ENCODE results near the gene SCN5A. TPM values are rescaled to one million over a fixed set of nuclear protein-coding genes. Genes with fewer than 3 reads are reported as not detected.

Gene SCN5A
- total RNA-seq, 1 experiment from 2014 or later: 11.5 TPM

DNA sequence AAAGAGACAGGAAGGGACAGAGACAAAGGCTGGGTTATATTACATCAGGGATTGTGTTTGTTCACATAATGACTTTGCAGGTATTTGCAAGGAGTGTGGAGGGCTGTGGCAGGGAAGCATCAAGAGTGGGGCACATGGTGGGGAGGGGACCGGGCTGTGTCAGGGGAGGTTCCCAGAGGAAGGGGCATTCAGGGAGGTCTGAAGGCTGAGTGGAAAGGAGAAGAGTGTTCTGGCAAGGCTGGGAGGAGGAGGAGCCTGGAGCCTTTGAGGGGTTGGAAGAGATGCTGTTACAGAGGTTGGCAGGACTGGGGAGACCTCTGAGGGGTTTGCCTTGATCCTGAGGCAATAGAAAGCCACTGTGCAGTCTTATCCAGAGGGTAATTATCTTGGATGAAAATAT is 103.9 kb downstream of the SCN5A start:
- DNase-seq (ENCODE audit: low read depth, low spot score) (no peak), ATAC-seq (no peak)
- H3K9me2 ChIP-seq (ENCODE audit: insufficient read depth): no peaks in the 10 kb centered on the region
- ChIA-PET CTCF (no interaction called here), POLR2A (no interaction called here), RAD21 (ENCODE audit: low non-redundant PET in 1 of 2, low total read pairs in 2 of 2, uncharacterized antibody in 2 of 2, unreplicated experiment in 2 of 2) (no interaction called here)
- intact Hi-C loops (cut with micrococcal nuclease): no loop called here
- H3K79me2 ChIP-seq (ENCODE audit: insufficient read depth, low read length): no peaks in the 10 kb centered on the region
- H3K36me3 ChIP-seq (ENCODE audit: control insufficient read depth in 1 of 2, insufficient read depth in 2 of 2, low read length in 2 of 2): no peaks in the 10 kb centered on the region
- H2AFZ ChIP-seq (ENCODE audit: low read depth, low read length, poor library complexity, severe bottlenecking): no peak overlapping the region
- no TSS peak for BruUV-seq (replicated peaks)
- H3K9ac ChIP-seq (ENCODE audit: low read length): no peak overlapping the region
- no peaks in the 10 kb centered on the region for H3K9me3 ChIP-seq (ENCODE audit: control insufficient read depth in 1 of 2, insufficient read depth in 1 of 2, low read depth in 1 of 2, low read length in 2 of 2)
- H4K20me1 ChIP-seq (ENCODE audit: insufficient read depth): no peaks in the 10 kb centered on the region
- H3K4me3 ChIP-seq (replicated peaks in 1 of 2; ENCODE audit: low read depth in 1 of 2, low read length in 2 of 2): no peak overlapping the region
- no peak overlapping the region for H3K4me2 ChIP-seq (ENCODE audit: low read length)
- H3K27ac ChIP-seq (ENCODE audit: low read depth, low read length): no peak overlapping the region
- no peaks in the 10 kb centered on the region for H3K4me1 ChIP-seq (ENCODE audit: control insufficient read depth in 1 of 2, insufficient read depth in 2 of 2, low read length in 2 of 2)
- no peaks in the 10 kb centered on the region for H3K27me3 ChIP-seq (ENCODE audit: insufficient read depth, low read length)
- TF ChIP-seq YY1 (IDR thresholded peaks at IDR 0.05; ENCODE audit: extremely low read depth, insufficient replicate concordance, low read depth, low read length) (no peak), CTCF (IDR thresholded peaks at IDR 0.05 in 2 of 3, conservative IDR thresholded peaks at IDR 0.05 in 1 of 3; ENCODE audit: borderline replicate concordance in 1 of 3, insufficient read depth in 1 of 3, low read depth in 2 of 3, low read length in 2 of 3) (no peak), EGR1 (IDR thresholded peaks at IDR 0.05; ENCODE audit: low read depth) (no peak), ATF3 (IDR thresholded peaks at IDR 0.05) (no peak), JUND (IDR thresholded peaks at IDR 0.05) (no peak), ZBTB33 (IDR thresholded peaks at IDR 0.05; ENCODE audit: extremely low read depth, insufficient replicate concordance, low read length) (no peak), TCF7L2 (IDR thresholded peaks at IDR 0.05; ENCODE audit: borderline replicate concordance, extremely low read depth, insufficient read depth, insufficient read length) (no peak)
